Sigmoid colon (tissue), 7 donors: ENCODE data around the gene CCDC92. TPM values are rescaled to one million over a fixed set of nuclear protein-coding genes. Genes with fewer than 3 reads are reported as not detected.

ENCODE experiments used
- DNase-seq: peaks from one replicate; pipeline ENCODE4 v3.0.0-alpha.2; 2019
- H3K27ac ChIP-seq, 4 donors: fragments of 200-600 bp; sonication (generic); one replicate each; pipeline ENCODE4 v1.5.1; 2016 to 2019; ENCODE audit warnings: mild to moderate bottlenecking in 1 of 4
- H3K27me3 ChIP-seq, 3 donors: fragments of 200-600 bp; sonication (generic); one replicate each; pipeline ENCODE4 v1.5.1; 2019; ENCODE audit warnings: mild to moderate bottlenecking in 1 of 3
- H3K36me3 ChIP-seq, 4 donors: fragments of 200-600 bp; sonication (generic); one replicate each; pipeline ENCODE4 v1.5.1; 2016 to 2019
- H3K4me1 ChIP-seq, 4 donors: fragments of 200-600 bp; sonication (generic); one replicate each; pipeline ENCODE4 v1.5.1; 2017 to 2019
- H3K4me3 ChIP-seq, 4 donors: fragments of 200-600 bp; sonication (generic); one replicate each; pipeline ENCODE4 v1.5.1; 2017 to 2019; ENCODE audit warnings: mild to moderate bottlenecking in 2 of 4, moderate library complexity in 1 of 4
- H3K9me3 ChIP-seq, 4 donors: fragments of 200-600 bp in 3 of 4; sonication (generic) in 3 of 4; one replicate each; pipeline versions ENCODE4 v1.5.1 to v1.6.1; 2013 to 2019
- EP300 ChIP-seq, 4 donors: sonication (generic); formaldehyde crosslinking; IDR thresholded peaks; one replicate each; pipeline ENCODE4 v1.6.1; 2017; ENCODE audit warnings: antibody characterized with exemption in 4 of 4
- POLR2A ChIP-seq, 2 donors: fragments of 450-650 bp; IDR thresholded peaks; one replicate each; pipeline ENCODE4 v1.6.1; 2016; ENCODE audit warnings: antibody characterized with exemption in 2 of 2, mild to moderate bottlenecking in 2 of 2, moderate library complexity in 2 of 2
- POLR2AphosphoS5 ChIP-seq, 4 donors: sonication (generic); formaldehyde crosslinking; IDR thresholded peaks; one replicate each; pipeline ENCODE4 v1.6.1; 2017; ENCODE audit warnings: antibody characterized with exemption in 4 of 4
- WGBS, 2 donors: extraction: QIAGEN DNeasy Blood & Tissue Kit; methylation state at CpG; one replicate each; pipeline ENCODE4 v1.1.7; 2013; 5-methylcytosine and 5-hydroxymethylcytosine counted together
- intact Hi-C: fragments of 100-400 bp; cut with DNase I; formaldehyde crosslinking; loops from one replicate; pipeline ENCODE4 v1.15.1; 2023
- polyA plus RNA-seq, 3 donors: library from polyadenylated mRNA; stranded (reverse); fragments of 200-250 nt; gene quantifications; one replicate each; pipeline ENCODE4 v1.2.3, GENCODE V29; 2013
- total RNA-seq, 4 donors: library from RNA; depleted of rRNA; stranded (reverse); fragments of >200 nt; gene quantifications; one replicate each; pipeline ENCODE4 v1.1.0, GENCODE V29; 2016
- TF ChIP-seq, protein P1 (sequence below), 4 experiments: fragments of 450-650 bp in 3 of 4; fragments of 200-600 bp in 1 of 4; IDR thresholded peaks; one replicate each; pipeline ENCODE4 v1.5.1; 2016 to 2019; ENCODE audit warnings: antibody characterized with exemption in 4 of 4, mild to moderate bottlenecking in 3 of 4, moderate library complexity in 2 of 4
- donor health status: healthy with polysubstance abuse.
- donor health status: Bipolar disorder and iron deficiency.
- donor health status: healthy.

CCDC92 gene
- total and polyA plus RNA-seq, 7 donors, result 18.5 to 54.0 (median 24.0) TPM

DNA sequence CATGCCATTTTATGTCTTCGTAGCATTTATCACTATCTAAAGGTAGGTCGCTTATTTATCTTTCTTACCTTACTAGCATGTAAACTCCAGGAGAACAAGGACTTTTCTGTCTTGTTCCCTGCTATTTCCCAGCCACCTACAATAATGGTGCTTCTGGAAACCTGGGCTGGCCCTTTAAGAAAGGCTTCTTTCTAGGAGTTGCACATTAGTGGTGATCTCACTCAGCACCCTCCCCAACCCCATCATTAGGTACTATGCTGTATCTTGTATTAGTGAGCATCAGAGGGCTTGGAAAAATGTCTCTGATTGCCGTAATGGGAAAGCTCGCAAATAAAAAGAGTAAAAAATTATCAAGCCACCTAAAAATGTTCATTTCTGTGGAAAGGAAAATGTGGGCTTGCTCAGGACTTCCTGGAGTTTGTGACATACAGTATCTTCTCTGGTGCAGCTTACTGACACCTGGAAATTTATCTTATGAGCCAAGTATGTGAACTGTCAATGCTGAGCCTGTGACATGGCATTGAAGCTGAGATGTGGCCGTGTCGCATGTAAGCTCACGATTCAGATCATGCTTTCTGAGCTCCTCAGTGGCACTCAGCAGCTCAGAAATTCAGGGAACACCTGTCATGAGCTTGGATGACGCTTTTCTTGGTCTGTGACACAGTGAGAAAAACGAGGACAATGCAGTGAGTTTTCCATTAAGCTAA is 12.4 kb downstream of the CCDC92 start:
- H3K9me3 ChIP-seq, result no peaks in the 10 kb centered on the region
- TF ChIP-seq POLR2A (IDR thresholded peaks at IDR 0.05), result no peak
- H3K4me1 ChIP-seq, result no peaks in the 10 kb centered on the region
- H3K27ac ChIP-seq, result no peak overlapping the region
- H3K36me3 ChIP-seq, result no peaks in the 10 kb centered on the region
- DNase-seq, result no peak
- WGBS, 2 donors, result 82 to 91% methylated on average over 9 of the region's 9 CpGs
- intact Hi-C loops, result no loop called here
- no peak overlapping the region for H3K4me3 ChIP-seq
- H3K27me3 ChIP-seq, result no peaks in the 10 kb centered on the region

DNA sequence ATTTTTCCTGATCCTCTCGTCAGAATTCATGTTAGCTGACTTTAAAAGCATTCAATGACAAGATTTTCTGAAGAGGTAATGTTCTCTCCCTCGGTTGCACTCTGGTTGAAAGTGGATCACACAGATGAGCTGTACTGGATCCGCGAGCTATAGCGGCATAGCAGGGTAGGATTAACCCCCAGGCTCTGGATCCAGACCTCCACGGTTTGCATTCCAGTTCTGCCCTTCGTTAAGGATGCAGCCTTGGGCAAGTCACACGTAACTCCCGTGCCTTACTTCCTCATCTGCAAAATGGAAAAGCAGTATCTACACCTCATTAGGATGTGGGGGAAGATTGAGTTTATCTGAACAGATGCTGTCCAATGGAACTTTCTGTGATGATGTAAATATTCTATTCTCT is 13.8 kb downstream of the CCDC92 start:
- peak overlapping the region in 2 of 4 donors; percentile 33 to 57 for H3K27ac ChIP-seq
- TF ChIP-seq EP300 (IDR thresholded peaks at IDR 0.05), result no peak
- TF ChIP-seq, protein P1, sequence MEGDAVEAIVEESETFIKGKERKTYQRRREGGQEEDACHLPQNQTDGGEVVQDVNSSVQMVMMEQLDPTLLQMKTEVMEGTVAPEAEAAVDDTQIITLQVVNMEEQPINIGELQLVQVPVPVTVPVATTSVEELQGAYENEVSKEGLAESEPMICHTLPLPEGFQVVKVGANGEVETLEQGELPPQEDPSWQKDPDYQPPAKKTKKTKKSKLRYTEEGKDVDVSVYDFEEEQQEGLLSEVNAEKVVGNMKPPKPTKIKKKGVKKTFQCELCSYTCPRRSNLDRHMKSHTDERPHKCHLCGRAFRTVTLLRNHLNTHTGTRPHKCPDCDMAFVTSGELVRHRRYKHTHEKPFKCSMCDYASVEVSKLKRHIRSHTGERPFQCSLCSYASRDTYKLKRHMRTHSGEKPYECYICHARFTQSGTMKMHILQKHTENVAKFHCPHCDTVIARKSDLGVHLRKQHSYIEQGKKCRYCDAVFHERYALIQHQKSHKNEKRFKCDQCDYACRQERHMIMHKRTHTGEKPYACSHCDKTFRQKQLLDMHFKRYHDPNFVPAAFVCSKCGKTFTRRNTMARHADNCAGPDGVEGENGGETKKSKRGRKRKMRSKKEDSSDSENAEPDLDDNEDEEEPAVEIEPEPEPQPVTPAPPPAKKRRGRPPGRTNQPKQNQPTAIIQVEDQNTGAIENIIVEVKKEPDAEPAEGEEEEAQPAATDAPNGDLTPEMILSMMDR (IDR thresholded peaks at IDR 0.05), result no peak
- no peak for TF ChIP-seq POLR2A (IDR thresholded peaks at IDR 0.05)
- no peak for TF ChIP-seq POLR2AphosphoS5 (IDR thresholded peaks at IDR 0.05)
- no peaks in the 10 kb centered on the region for H3K27me3 ChIP-seq
- intact Hi-C loops, result no loop called here
- no peak overlapping the region for H3K4me3 ChIP-seq
- 90 to 91% methylated on average over 9 of the region's 9 CpGs for WGBS, 2 donors
- no peak for DNase-seq
- no peaks in the 10 kb centered on the region for H3K36me3 ChIP-seq
- no peaks in the 10 kb centered on the region for H3K4me1 ChIP-seq
- no peaks in the 10 kb centered on the region for H3K9me3 ChIP-seq

DNA sequence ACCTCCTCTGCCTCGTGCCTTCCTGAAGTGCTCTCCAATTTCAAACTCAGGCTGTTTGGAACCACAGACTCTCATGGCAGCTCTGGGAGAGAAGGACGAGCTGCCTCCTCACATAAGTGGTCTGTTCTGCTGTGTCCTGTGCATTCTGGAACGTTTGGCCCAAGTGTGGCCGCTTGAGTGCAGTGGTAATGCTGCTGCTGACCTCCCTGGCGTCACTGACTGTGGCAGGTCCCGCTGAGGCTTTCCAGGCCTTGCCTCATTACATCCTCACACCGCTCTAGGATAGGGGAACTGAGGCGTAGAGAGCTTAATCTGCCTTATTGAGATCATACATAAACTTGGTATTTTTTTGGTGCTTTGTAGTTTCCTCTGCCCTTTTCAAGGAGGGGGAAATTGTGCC is 14.2 kb downstream of the CCDC92 start:
- Histone ChIP-seq H3K36me3 (no peaks in the 10 kb centered on the region), H3K9me3 (no peaks in the 10 kb centered on the region), H3K27ac (peak overlapping the region in 2 of 4 donors; percentile 33 to 57), H3K27me3 (no peaks in the 10 kb centered on the region), H3K4me3 (no peak overlapping the region), H3K4me1 (no peaks in the 10 kb centered on the region)
- intact Hi-C loops, result no loop called here
- DNase-seq, result no peak
- 88 to 92% methylated on average over 8 of the region's 8 CpGs for WGBS, 2 donors
- TF ChIP-seq POLR2A (IDR thresholded peaks at IDR 0.05), result no peak
- TF ChIP-seq, protein P1 (IDR thresholded peaks at IDR 0.05), result no peak
- peak in 2 of 4 donors; percentile 13 to 67 for TF ChIP-seq POLR2AphosphoS5 (IDR thresholded peaks at IDR 0.05)
- no peak for TF ChIP-seq EP300 (IDR thresholded peaks at IDR 0.05)

DNA sequence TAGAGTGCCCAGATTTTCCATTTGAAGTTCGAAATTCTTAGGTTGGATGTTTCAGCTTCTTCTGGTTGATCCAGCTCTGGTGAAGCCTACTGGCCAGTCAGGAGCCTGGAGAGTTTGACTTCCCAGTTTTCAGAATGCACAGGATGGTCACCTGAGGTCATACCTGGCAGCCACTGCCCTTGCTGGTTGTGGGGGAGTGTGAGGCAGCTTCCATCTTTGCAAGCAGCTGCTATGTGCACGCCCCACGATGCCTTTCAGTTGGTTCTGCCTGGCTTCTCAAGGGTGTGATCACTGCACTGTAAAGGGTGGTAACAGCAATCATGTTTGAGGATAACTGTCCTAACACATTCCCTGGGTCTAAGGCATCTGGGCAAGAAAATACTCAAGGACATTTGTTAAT is 15.4 kb downstream of the CCDC92 start:
- no peak overlapping the region for H3K4me3 ChIP-seq
- no peaks in the 10 kb centered on the region for H3K36me3 ChIP-seq
- intact Hi-C loops, result no loop called here
- TF ChIP-seq EP300 (IDR thresholded peaks at IDR 0.05) (no peak), POLR2AphosphoS5 (IDR thresholded peaks at IDR 0.05) (no peak), POLR2A (IDR thresholded peaks at IDR 0.05) (no peak)
- TF ChIP-seq, protein P1 (IDR thresholded peaks at IDR 0.05), result no peak
- H3K9me3 ChIP-seq, result no peaks in the 10 kb centered on the region
- H3K4me1 ChIP-seq, result no peaks in the 10 kb centered on the region
- no peak for DNase-seq
- WGBS, 2 donors, result 77 to 82% methylated on average over 3 of the region's 3 CpGs
- H3K27ac ChIP-seq, result no peak overlapping the region
- H3K27me3 ChIP-seq, result no peaks in the 10 kb centered on the region

DNA sequence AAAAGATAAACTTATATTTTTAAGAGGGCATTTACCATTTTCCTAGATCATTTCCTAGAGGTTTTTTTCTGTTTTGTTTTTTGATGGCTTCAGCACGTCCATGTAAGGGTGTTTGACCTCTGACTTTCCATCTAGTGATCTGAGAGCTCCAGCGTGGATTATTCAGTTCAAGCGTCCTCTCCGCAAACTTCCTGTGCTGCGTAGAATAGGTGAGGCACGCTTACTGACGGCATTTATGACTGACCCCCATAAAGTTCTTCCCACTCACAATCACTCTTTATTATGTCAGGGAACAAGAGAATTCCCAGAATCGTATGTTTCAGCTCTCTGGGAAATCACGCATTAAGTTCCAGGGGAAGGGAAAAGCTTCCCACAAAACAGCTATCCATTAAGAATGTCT is 16.4 kb downstream of the CCDC92 start:
- WGBS, 2 donors, result 38 to 73% methylated on average over 9 of the region's 9 CpGs
- no peaks in the 10 kb centered on the region for H3K36me3 ChIP-seq
- no peak overlapping the region for H3K4me3 ChIP-seq
- H3K27me3 ChIP-seq, result no peaks in the 10 kb centered on the region
- intact Hi-C loops, result no loop called here
- no peak overlapping the region for H3K27ac ChIP-seq
- peaks cover 0 to 5% (median 0%) of the 10 kb centered on the region in 4 donors for H3K4me1 ChIP-seq
- no peaks in the 10 kb centered on the region for H3K9me3 ChIP-seq
- no peak for TF ChIP-seq EP300 (IDR thresholded peaks at IDR 0.05)
- TF ChIP-seq, protein P1 (IDR thresholded peaks at IDR 0.05), result no peak
- no peak for TF ChIP-seq POLR2A (IDR thresholded peaks at IDR 0.05)
- TF ChIP-seq POLR2AphosphoS5 (IDR thresholded peaks at IDR 0.05), result no peak
- no peak for DNase-seq
